GM23248 (cell line): ENCODE results near the gene KRT37. TPM values are rescaled to one million over a fixed set of nuclear protein-coding genes. Genes with fewer than 3 reads are reported as not detected.

Experiments
- DNase-seq: peaks from one replicate; pipeline ENCODE4 v3.0.0-alpha.2; 2015
- H2AFZ ChIP-seq: fragments of 200-600 bp; sonication (generic); 2 replicates; pipeline ENCODE4 v1.6.1; 2016; ENCODE audit warnings: antibody characterized with exemption
- H3F3A ChIP-seq: fragments of 200-600 bp; sonication (generic); 2 replicates; pipeline ENCODE4 v1.6.1; 2016; ENCODE audit warnings: mild to moderate bottlenecking, antibody characterized with exemption, mixed run types; ENCODE audit not compliant: insufficient read depth
- H3K27ac ChIP-seq: fragments of 200-600 bp; sonication (generic); 2 replicates; pipeline ENCODE4 v1.5.1; 2016; ENCODE audit warnings: mild to moderate bottlenecking
- H3K27me3 ChIP-seq: fragments of 200-600 bp; sonication (generic); replicated peaks from 2 replicates; pipeline ENCODE4 v1.6.1; 2016; ENCODE audit warnings: mild to moderate bottlenecking; ENCODE audit not compliant: insufficient read depth
- H3K36me3 ChIP-seq: fragments of 200-600 bp; sonication (generic); 2 replicates; pipeline ENCODE4 v1.6.1; 2016; ENCODE audit warnings: low read depth, mild to moderate bottlenecking
- H3K4me1 ChIP-seq: fragments of 200-600 bp; sonication (generic); 2 replicates; pipeline ENCODE4 v1.6.1; 2016; ENCODE audit warnings: mild to moderate bottlenecking; ENCODE audit not compliant: insufficient read depth
- H3K4me2 ChIP-seq: fragments of 200-600 bp; sonication (generic); one replicate; pipeline ENCODE4 v1.6.1; 2016; ENCODE audit warnings: mild to moderate bottlenecking; ENCODE audit not compliant: unreplicated experiment
- H3K4me3 ChIP-seq: fragments of 200-600 bp; sonication (generic); 2 replicates; pipeline ENCODE4 v1.5.1; 2016; ENCODE audit warnings: mild to moderate bottlenecking
- H3K79me2 ChIP-seq: fragments of 200-600 bp; sonication (generic); 2 replicates; pipeline ENCODE4 v1.6.1; 2016; ENCODE audit warnings: mild to moderate bottlenecking; ENCODE audit not compliant: insufficient read depth
- H3K9ac ChIP-seq: fragments of 200-600 bp; sonication (generic); 2 replicates; pipeline ENCODE4 v1.6.1; 2016; ENCODE audit warnings: mild to moderate bottlenecking
- H3K9me2 ChIP-seq: fragments of 200-600 bp; sonication (generic); 2 replicates; pipeline ENCODE4 v1.6.1; 2016; ENCODE audit warnings: mixed run types, mild to moderate bottlenecking, moderate library complexity; ENCODE audit not compliant: insufficient read depth
- H3K9me3 ChIP-seq: fragments of 200-600 bp; sonication (generic); one replicate; pipeline ENCODE4 v1.6.1; 2017; ENCODE audit warnings: low read depth
- H4K20me1 ChIP-seq: fragments of 200-600 bp; sonication (generic); 2 replicates; pipeline ENCODE4 v1.6.0; 2016; ENCODE audit not compliant: insufficient read depth
- EZH2 ChIP-seq: fragments of 200-600 bp; sonication (generic); IDR thresholded peaks from 2 replicates; pipeline ENCODE4 v1.6.1; 2018; ENCODE audit warnings: antibody characterized with exemption, mild to moderate bottlenecking; ENCODE audit not compliant: insufficient read depth, poor library complexity, severe bottlenecking
- EZH2phosphoT487 ChIP-seq: fragments of 200-600 bp; sonication (generic); IDR thresholded peaks from 2 replicates; pipeline ENCODE4 v1.6.1; 2018; ENCODE audit warnings: antibody characterized with exemption, moderate library complexity, mild to moderate bottlenecking, low read depth; ENCODE audit not compliant: insufficient read depth
- WGBS, 2 experiments: methylation state at CpG; one replicate each; pipeline ENCODE4 v1.1.6; 2015 to 2017; ENCODE audit warnings: low lambda C conversion rate in 2 of 2, low coverage in 1 of 2; ENCODE audit errors: missing lambda C conversion rate in 2 of 2; 5-methylcytosine and 5-hydroxymethylcytosine counted together
- in situ Hi-C: fragments of 300-500 bp; cut with MboI; formaldehyde crosslinking; loops from 2 replicates; pipeline ENCODE4 v1.15.0; 2020
- polyA plus RNA-seq: library from polyadenylated mRNA; unstranded; fragments of >200 nt; fragmentation: Nextera tagmentation; extraction: Ambion mirVana; gene quantifications from 2 replicates; pipeline ENCODE4 v1.2.1, GENCODE V29; 2016
- total RNA-seq: library from RNA; depleted of rRNA; stranded (reverse); fragments of >200 nt; shearing (Covaris generic); gene quantifications from 2 replicates; pipeline ENCODE4 v1.2.3, GENCODE V29; 2014

KRT37 gene
- total and polyA plus RNA-seq, 2 experiments from 2014 or later, result not detected

GRCh38 chr17:41457676-41458075, 33.3 kb upstream of the KRT37 start:
- no peak for DNase-seq
- no peaks in the 10 kb centered on the region for H3K79me2 ChIP-seq

GRCh38 chr17:41456204-41456603, 31.8 kb upstream of the KRT37 start:
- H4K20me1 ChIP-seq, result no peaks in the 10 kb centered on the region
- no peak for TF ChIP-seq EZH2phosphoT487
- TF ChIP-seq EZH2, result no peak
- H3F3A ChIP-seq, result peaks cover 7% of the 10 kb centered on the region; the same call in 1 of the 2 replicates
- no peak overlapping the region for H3K9ac ChIP-seq
- WGBS, 2 experiments, result 89 to 96% methylated on average over 3 of the region's 3 CpGs
- H3K27me3 ChIP-seq, result peaks cover 33% of the 10 kb centered on the region
- no peaks in the 10 kb centered on the region for H3K9me3 ChIP-seq
- no peak overlapping the region for H3K27ac ChIP-seq
- H3K4me3 ChIP-seq, result no peak overlapping the region
- no peaks in the 10 kb centered on the region for H3K9me2 ChIP-seq
- no peak overlapping the region for H3K4me2 ChIP-seq
- H3K4me1 ChIP-seq, result peaks cover 10% of the 10 kb centered on the region; the same call in 1 of the 2 replicates
- no peak for DNase-seq
- in situ Hi-C loops, result no loop called here
- H2AFZ ChIP-seq, result no peak overlapping the region
- no peaks in the 10 kb centered on the region for H3K36me3 ChIP-seq
- no peaks in the 10 kb centered on the region for H3K79me2 ChIP-seq

More at GRCh38 chr17:41457676-41458075, 33.3 kb upstream of the KRT37 start:
- Histone ChIP-seq H3K4me1 (peaks cover 10% of the 10 kb centered on the region; the same call in 1 of the 2 replicates), H4K20me1 (no peaks in the 10 kb centered on the region), H3K27ac (no peak overlapping the region), H3K9ac (no peak overlapping the region), H3K27me3 (peaks cover 44% of the 10 kb centered on the region), H3K4me3 (no peak overlapping the region), H2AFZ (no peak overlapping the region), H3K36me3 (no peaks in the 10 kb centered on the region), H3K9me2 (no peaks in the 10 kb centered on the region), H3K9me3 (no peaks in the 10 kb centered on the region), H3K4me2 (no peak overlapping the region), H3F3A (peaks cover 7% of the 10 kb centered on the region; the same call in 1 of the 2 replicates)
- TF ChIP-seq EZH2phosphoT487, result no peak
- WGBS, 2 experiments, result 44 to 46% methylated on average over 4 of the region's 4 CpGs
- in situ Hi-C loops, result no loop called here

- Histone ChIP-seq H2AFZ (no peak overlapping the region), H3K9me2 (no peaks in the 10 kb centered on the region), H3K4me3 (no peak overlapping the region), H4K20me1 (no peaks in the 10 kb centered on the region), H3K4me2 (peak overlapping the region; percentile 21), H3K4me1 (peaks cover 10% of the 10 kb centered on the region; the same call in 1 of the 2 replicates), H3K9me3 (no peaks in the 10 kb centered on the region), H3K27me3 (peaks cover 24% of the 10 kb centered on the region; the same call in 1 of the 2 replicates), H3K79me2 (no peaks in the 10 kb centered on the region), H3K27ac (no peak overlapping the region), H3K36me3 (no peaks in the 10 kb centered on the region), H3K9ac (no peak overlapping the region), H3F3A (peaks cover 7% of the 10 kb centered on the region; the same call in 1 of the 2 replicates)
- TF ChIP-seq EZH2phosphoT487 (no peak), EZH2 (no peak)
- WGBS, 2 experiments, result 94 to 100% methylated on average over 1 of the region's 1 CpG
- in situ Hi-C loops, result no loop called here
- peak; percentile 63 for DNase-seq
Observed at GRCh38 chr17:41455236-41455635, 30.9 kb upstream of the KRT37 start.

GRCh38 chr17:41453066-41453465, 28.7 kb upstream of the KRT37 start:
- Histone ChIP-seq H3K9me2 (no peaks in the 10 kb centered on the region), H3K9me3 (no peaks in the 10 kb centered on the region), H3K27me3 (peaks cover 10% of the 10 kb centered on the region; the same call in 1 of the 2 replicates), H3K9ac (no peak overlapping the region), H3K36me3 (no peaks in the 10 kb centered on the region), H3K79me2 (no peaks in the 10 kb centered on the region), H3K4me1 (peaks cover 10% of the 10 kb centered on the region; the same call in 1 of the 2 replicates), H2AFZ (no peak overlapping the region), H4K20me1 (no peaks in the 10 kb centered on the region), H3K27ac (no peak overlapping the region), H3F3A (peaks cover 7% of the 10 kb centered on the region; the same call in 1 of the 2 replicates), H3K4me2 (no peak overlapping the region), H3K4me3 (no peak overlapping the region)
- in situ Hi-C loops, result no loop called here
- TF ChIP-seq EZH2phosphoT487, result no peak
- no peak for TF ChIP-seq EZH2
- no peak for DNase-seq
- WGBS, 2 experiments, result 94 to 96% methylated on average over 3 of the region's 3 CpGs

GRCh38 chr17:41452281-41452680, 27.9 kb upstream of the KRT37 start:
- no peak for DNase-seq
- Histone ChIP-seq H3K4me2 (no peak overlapping the region), H3K79me2 (no peaks in the 10 kb centered on the region), H3K4me3 (no peak overlapping the region), H3K4me1 (peaks cover 12% of the 10 kb centered on the region), H3K9ac (no peak overlapping the region), H3K27ac (no peak overlapping the region), H4K20me1 (no peaks in the 10 kb centered on the region), H3F3A (peaks cover 9% of the 10 kb centered on the region; the same call in 1 of the 2 replicates), H3K36me3 (no peaks in the 10 kb centered on the region), H3K9me2 (no peaks in the 10 kb centered on the region), H3K9me3 (no peaks in the 10 kb centered on the region), H2AFZ (no peak overlapping the region), H3K27me3 (peaks cover 2% of the 10 kb centered on the region; the same call in 1 of the 2 replicates)
- in situ Hi-C loops, result no loop called here
- TF ChIP-seq EZH2phosphoT487 (no peak), EZH2 (no peak)
- WGBS, 2 experiments, result 50 to 58% methylated on average over 4 of the region's 4 CpGs
